ENCODE measurements around the gene SAMD11. TPM values are rescaled to one million over a fixed set of nuclear protein-coding genes. Genes with fewer than 3 reads are reported as not detected.

The SAMD11 gene
- total and polyA plus RNA-seq, 2 of the 13 experiments (the other 11 are each of a cell fraction or from before 2014, with no cell fraction given): 0.11 TPM; not detected in 1

DNA sequence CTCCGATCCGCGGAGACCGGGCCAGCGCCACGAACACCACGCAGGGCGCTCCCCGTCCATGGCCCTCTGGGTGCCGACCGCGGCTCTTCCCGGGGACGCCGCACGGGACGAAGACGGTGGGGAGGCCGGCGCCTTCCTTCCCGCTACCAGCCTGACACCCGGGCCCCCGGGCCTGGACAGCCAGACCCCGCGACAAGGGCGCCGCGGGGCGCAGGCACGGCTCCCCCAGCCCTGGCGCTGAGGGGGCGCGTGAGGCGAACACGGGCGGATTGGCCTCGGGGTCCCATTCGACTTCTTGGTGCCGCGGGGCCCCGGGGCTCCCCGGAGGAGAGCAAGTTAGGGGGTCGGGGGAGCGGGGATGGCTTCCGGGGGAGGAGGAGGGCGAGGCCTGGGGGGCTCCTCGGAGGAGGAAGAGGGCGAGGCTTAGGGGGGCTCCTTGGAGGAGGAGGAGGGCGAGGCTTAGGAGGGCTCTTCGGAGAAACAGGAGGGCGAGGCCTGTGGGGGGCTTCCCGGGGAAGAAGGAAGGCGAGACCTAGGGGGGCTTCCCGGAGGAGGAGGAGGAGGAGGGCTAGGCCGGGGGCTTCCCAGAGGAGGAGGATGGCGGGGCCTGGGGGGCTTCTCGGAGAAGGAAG lies 36.1 kb downstream of the SAMD11 start (continued):
- TF ChIP-seq EEA1 (CRISPR knock-in tag; IDR thresholded peaks at IDR 0.05; ENCODE audit: borderline replicate concordance) (no peak; the same call in 1 of the 2 replicates), ZFY (CRISPR knock-in tag; IDR thresholded peaks at IDR 0.05) (no peak), SP4 (CRISPR knock-in tag; IDR thresholded peaks at IDR 0.05) (no peak), U2AF1 (optimal IDR thresholded peaks at IDR 0.05; ENCODE audit: low read depth, low read length) (no peak), ZNF282 (IDR thresholded peaks at IDR 0.05; ENCODE audit: partially characterized antibody) (no peak), ZNF121 (CRISPR knock-in tag; IDR thresholded peaks at IDR 0.05) (peak; percentile 82), ZNF234 (CRISPR knock-in tag; conservative IDR thresholded peaks at IDR 0.05) (0 out of 2 replicates have a peak, but pooled peaks have one; percentile 17)
- TF ChIP-seq, protein P1, sequence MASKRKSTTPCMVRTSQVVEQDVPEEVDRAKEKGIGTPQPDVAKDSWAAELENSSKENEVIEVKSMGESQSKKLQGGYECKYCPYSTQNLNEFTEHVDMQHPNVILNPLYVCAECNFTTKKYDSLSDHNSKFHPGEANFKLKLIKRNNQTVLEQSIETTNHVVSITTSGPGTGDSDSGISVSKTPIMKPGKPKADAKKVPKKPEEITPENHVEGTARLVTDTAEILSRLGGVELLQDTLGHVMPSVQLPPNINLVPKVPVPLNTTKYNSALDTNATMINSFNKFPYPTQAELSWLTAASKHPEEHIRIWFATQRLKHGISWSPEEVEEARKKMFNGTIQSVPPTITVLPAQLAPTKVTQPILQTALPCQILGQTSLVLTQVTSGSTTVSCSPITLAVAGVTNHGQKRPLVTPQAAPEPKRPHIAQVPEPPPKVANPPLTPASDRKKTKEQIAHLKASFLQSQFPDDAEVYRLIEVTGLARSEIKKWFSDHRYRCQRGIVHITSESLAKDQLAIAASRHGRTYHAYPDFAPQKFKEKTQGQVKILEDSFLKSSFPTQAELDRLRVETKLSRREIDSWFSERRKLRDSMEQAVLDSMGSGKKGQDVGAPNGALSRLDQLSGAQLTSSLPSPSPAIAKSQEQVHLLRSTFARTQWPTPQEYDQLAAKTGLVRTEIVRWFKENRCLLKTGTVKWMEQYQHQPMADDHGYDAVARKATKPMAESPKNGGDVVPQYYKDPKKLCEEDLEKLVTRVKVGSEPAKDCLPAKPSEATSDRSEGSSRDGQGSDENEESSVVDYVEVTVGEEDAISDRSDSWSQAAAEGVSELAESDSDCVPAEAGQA (IDR thresholded peaks at IDR 0.05; ENCODE audit: low read depth): no peak
- TF ChIP-seq, protein P1 (CRISPR knock-in tag; IDR thresholded peaks at IDR 0.05; ENCODE audit: borderline replicate concordance): no peak
- TF ChIP-seq, protein P2, sequence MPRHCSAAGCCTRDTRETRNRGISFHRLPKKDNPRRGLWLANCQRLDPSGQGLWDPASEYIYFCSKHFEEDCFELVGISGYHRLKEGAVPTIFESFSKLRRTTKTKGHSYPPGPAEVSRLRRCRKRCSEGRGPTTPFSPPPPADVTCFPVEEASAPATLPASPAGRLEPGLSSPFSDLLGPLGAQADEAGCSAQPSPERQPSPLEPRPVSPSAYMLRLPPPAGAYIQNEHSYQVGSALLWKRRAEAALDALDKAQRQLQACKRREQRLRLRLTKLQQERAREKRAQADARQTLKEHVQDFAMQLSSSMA (CRISPR knock-in tag; IDR thresholded peaks at IDR 0.05): no peak
- TF ChIP-seq, protein P3, sequence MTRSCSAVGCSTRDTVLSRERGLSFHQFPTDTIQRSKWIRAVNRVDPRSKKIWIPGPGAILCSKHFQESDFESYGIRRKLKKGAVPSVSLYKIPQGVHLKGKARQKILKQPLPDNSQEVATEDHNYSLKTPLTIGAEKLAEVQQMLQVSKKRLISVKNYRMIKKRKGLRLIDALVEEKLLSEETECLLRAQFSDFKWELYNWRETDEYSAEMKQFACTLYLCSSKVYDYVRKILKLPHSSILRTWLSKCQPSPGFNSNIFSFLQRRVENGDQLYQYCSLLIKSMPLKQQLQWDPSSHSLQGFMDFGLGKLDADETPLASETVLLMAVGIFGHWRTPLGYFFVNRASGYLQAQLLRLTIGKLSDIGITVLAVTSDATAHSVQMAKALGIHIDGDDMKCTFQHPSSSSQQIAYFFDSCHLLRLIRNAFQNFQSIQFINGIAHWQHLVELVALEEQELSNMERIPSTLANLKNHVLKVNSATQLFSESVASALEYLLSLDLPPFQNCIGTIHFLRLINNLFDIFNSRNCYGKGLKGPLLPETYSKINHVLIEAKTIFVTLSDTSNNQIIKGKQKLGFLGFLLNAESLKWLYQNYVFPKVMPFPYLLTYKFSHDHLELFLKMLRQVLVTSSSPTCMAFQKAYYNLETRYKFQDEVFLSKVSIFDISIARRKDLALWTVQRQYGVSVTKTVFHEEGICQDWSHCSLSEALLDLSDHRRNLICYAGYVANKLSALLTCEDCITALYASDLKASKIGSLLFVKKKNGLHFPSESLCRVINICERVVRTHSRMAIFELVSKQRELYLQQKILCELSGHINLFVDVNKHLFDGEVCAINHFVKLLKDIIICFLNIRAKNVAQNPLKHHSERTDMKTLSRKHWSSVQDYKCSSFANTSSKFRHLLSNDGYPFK (CRISPR knock-in tag; IDR thresholded peaks at IDR 0.05; ENCODE audit: borderline replicate concordance): no peak

All from HepG2 (cell line).